DND-41 (cell line): ENCODE data around the gene TFAP2A.

Experiments
- CTCF ChIP-seq: IDR thresholded peaks from 2 replicates; pipeline ENCODE4 v1.5.1; 2012; ENCODE audit warnings: borderline replicate concordance, low read length, moderate library complexity, mild to moderate bottlenecking; ENCODE audit not compliant: poor library complexity, severe bottlenecking; ENCODE audit errors: extremely low read depth
- EZH2 ChIP-seq: IDR thresholded peaks from 3 replicates; pipeline ENCODE4 v1.6.1; 2012; ENCODE audit warnings: borderline replicate concordance, low read depth, mild to moderate bottlenecking, moderate library complexity, low read length, inconsistent platforms; ENCODE audit not compliant: severe bottlenecking

- TF ChIP-seq EZH2 = no peak
- no peak for TF ChIP-seq CTCF
Observed at GRCh38 chr6:10416516-10416862, 1.6 kb upstream of the TFAP2A start.
